Right lobe of liver (tissue), 4 donors: Measurements from ENCODE around the gene ZNF488.

Source experiments
- CTCF ChIP-seq, 4 donors: fragments of 200-600 bp in 3 of 4; fragments of 450-650 bp in 1 of 4; IDR thresholded peaks; one replicate each; pipeline versions ENCODE4 v1.5.1 to v1.8.0; 2016 to 2022; ENCODE audit warnings: antibody characterized with exemption in 4 of 4, mild to moderate bottlenecking in 2 of 4
- POLR2A ChIP-seq: fragments of 450-650 bp; IDR thresholded peaks from one replicate; pipeline ENCODE4 v1.6.1; 2017; ENCODE audit warnings: antibody characterized with exemption, mild to moderate bottlenecking
- donor health status: DM: no; HTN: no; CAD: no.
- donor health status: DM: no; HTN: no; CAD: no.
- donor health status: DM: no; HTN: yes; CAD: no.

- TF ChIP-seq CTCF (IDR thresholded peaks at IDR 0.05) (no peak), POLR2A (no peak)
Measured at GRCh38 chr10:47383261-47384147, 589 bp downstream of the ZNF488 start.
